ENCODE measurements around the gene KCNG4. TPM values are rescaled to one million over a fixed set of nuclear protein-coding genes. Genes with fewer than 3 reads are reported as not detected.

KCNG4 gene
- polyA plus RNA-seq, 1 donor (not counting 4 experiments of a cell fraction or from before 2014, with no cell fraction given), result not detected

DNA sequence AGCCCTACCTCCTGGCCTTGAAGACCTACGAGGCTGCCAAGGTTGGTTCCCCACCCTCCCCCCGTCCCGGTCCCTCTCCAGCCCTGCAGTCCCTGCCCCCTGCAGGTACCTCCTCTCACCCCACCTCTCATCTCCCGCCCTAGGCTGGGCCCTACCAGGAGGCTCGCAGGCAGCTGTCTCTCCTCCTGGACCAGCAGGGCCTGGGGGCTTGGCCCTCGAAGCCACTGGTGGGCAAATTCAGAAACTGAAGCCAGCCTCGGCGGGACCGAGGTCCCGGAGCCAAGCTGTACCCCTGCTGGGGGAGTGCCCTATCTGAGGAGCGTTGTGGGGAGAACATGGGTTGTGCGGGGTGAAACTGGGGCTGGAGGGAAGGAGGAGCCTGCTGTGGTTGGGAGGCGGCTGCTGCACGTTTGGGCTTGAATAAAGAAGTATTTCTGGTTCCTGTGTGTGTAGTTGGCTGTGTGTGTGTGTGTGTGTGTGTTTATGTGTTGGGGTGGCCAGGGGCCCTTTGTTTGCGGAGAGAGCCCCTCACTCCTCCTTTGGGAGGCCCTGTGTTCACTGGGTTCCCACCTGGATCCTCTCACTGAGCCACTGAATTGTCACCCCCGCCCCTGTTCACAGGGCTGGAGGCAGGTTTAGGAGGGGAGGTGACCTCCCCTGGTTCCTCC is 43.0 kb downstream of the KCNG4 start:
- Histone ChIP-seq H2AFZ (ENCODE audit: control insufficient read depth, low read length) (peak overlapping the region; percentile 88), H3K4me1 (ENCODE audit: control insufficient read depth, extremely low read depth, insufficient read depth, low read length) (peaks cover 34% of the 10 kb centered on the region), H3K4me2 (ENCODE audit: control insufficient read depth, extremely low read depth, insufficient read depth, low read depth, low read length) (peak overlapping the region; percentile 93), H3K4me3 (ENCODE audit: control insufficient read depth in 2 of 3, extremely low read depth in 1 of 3, insufficient read depth in 2 of 3, low read depth in 1 of 3, low read length in 3 of 3) (peak overlapping the region; percentile 16 to 66 (median 65)), H4K20me1 (ENCODE audit: control insufficient read depth, extremely low read depth, insufficient read depth, low read length) (no peaks in the 10 kb centered on the region), H3K79me2 (ENCODE audit: control insufficient read depth, insufficient read depth, low read length) (no peaks in the 10 kb centered on the region), H3K9me1 (ENCODE audit: control insufficient read depth, extremely low read depth, insufficient read depth, low read length) (no peaks in the 10 kb centered on the region), H3K27me3 (ENCODE audit: control insufficient read depth, extremely low read depth, insufficient read depth, low read length) (no peaks in the 10 kb centered on the region), H3K9me3 (ENCODE audit: control insufficient read depth, low read depth, low read length) (no peaks in the 10 kb centered on the region), H3K9ac (ENCODE audit: control insufficient read depth, extremely low read depth, insufficient read depth, low read length) (peak overlapping the region; percentile 65), H3K27ac (ENCODE audit: control insufficient read depth, insufficient read depth, low read length) (peak overlapping the region; percentile 64), H3K36me3 (ENCODE audit: control insufficient read depth in 2 of 2, extremely low read depth in 1 of 2, insufficient read depth in 2 of 2, low read length in 2 of 2) (no peaks in the 10 kb centered on the region)
- no peak for DNase-seq (ENCODE audit: low read depth, low spot score)
- dilution Hi-C loops (cut with MboI; ENCODE audit: extremely low pct_ligation_motif_present, low sequenced_read_pairs), result no loop called here
- FAIRE-seq, result peak; percentile 88
- no peak for TF ChIP-seq EZH2 (IDR thresholded peaks at IDR 0.05; ENCODE audit: low read length)
- TF ChIP-seq, protein P1, sequence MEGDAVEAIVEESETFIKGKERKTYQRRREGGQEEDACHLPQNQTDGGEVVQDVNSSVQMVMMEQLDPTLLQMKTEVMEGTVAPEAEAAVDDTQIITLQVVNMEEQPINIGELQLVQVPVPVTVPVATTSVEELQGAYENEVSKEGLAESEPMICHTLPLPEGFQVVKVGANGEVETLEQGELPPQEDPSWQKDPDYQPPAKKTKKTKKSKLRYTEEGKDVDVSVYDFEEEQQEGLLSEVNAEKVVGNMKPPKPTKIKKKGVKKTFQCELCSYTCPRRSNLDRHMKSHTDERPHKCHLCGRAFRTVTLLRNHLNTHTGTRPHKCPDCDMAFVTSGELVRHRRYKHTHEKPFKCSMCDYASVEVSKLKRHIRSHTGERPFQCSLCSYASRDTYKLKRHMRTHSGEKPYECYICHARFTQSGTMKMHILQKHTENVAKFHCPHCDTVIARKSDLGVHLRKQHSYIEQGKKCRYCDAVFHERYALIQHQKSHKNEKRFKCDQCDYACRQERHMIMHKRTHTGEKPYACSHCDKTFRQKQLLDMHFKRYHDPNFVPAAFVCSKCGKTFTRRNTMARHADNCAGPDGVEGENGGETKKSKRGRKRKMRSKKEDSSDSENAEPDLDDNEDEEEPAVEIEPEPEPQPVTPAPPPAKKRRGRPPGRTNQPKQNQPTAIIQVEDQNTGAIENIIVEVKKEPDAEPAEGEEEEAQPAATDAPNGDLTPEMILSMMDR (optimal IDR thresholded peaks at IDR 0.05 in 1 of 3, IDR thresholded peaks at IDR 0.05 in 1 of 3, conservative IDR thresholded peaks at IDR 0.05 in 1 of 3; ENCODE audit: extremely low read depth in 1 of 3, insufficient read depth in 2 of 3, low read length in 3 of 3), result no peak

GRCh38 chr16:84196101-84196500 is 43.7 kb downstream of the KCNG4 start:
- TF ChIP-seq EZH2 (IDR thresholded peaks at IDR 0.05; ENCODE audit: low read length), result no peak
- TF ChIP-seq, protein P1 (optimal IDR thresholded peaks at IDR 0.05 in 1 of 3, IDR thresholded peaks at IDR 0.05 in 1 of 3, conservative IDR thresholded peaks at IDR 0.05 in 1 of 3; ENCODE audit: extremely low read depth in 1 of 3, insufficient read depth in 2 of 3, low read length in 3 of 3), result no peak
- Histone ChIP-seq H3K4me1 (ENCODE audit: control insufficient read depth, extremely low read depth, insufficient read depth, low read length) (peaks cover 34% of the 10 kb centered on the region), H3K9me3 (ENCODE audit: control insufficient read depth, low read depth, low read length) (no peaks in the 10 kb centered on the region), H4K20me1 (ENCODE audit: control insufficient read depth, extremely low read depth, insufficient read depth, low read length) (no peaks in the 10 kb centered on the region), H3K27ac (ENCODE audit: control insufficient read depth, insufficient read depth, low read length) (no peak overlapping the region), H2AFZ (ENCODE audit: control insufficient read depth, low read length) (peak overlapping the region; percentile 88), H3K27me3 (ENCODE audit: control insufficient read depth, extremely low read depth, insufficient read depth, low read length) (no peaks in the 10 kb centered on the region), H3K79me2 (ENCODE audit: control insufficient read depth, insufficient read depth, low read length) (no peaks in the 10 kb centered on the region), H3K4me2 (ENCODE audit: control insufficient read depth, extremely low read depth, insufficient read depth, low read depth, low read length) (peak overlapping the region; percentile 93), H3K4me3 (ENCODE audit: control insufficient read depth in 2 of 3, extremely low read depth in 1 of 3, insufficient read depth in 2 of 3, low read depth in 1 of 3, low read length in 3 of 3) (peak overlapping the region in 2 of 3 experiments; percentile 65 to 66), H3K9me1 (ENCODE audit: control insufficient read depth, extremely low read depth, insufficient read depth, low read length) (no peaks in the 10 kb centered on the region), H3K36me3 (ENCODE audit: control insufficient read depth in 2 of 2, extremely low read depth in 1 of 2, insufficient read depth in 2 of 2, low read length in 2 of 2) (no peaks in the 10 kb centered on the region), H3K9ac (ENCODE audit: control insufficient read depth, extremely low read depth, insufficient read depth, low read length) (peak overlapping the region; percentile 65)
- dilution Hi-C loops (cut with MboI; ENCODE audit: extremely low pct_ligation_motif_present, low sequenced_read_pairs), result no loop called here
- FAIRE-seq (no peak), DNase-seq (ENCODE audit: low read depth, low spot score) (no peak)

Data from keratinocyte (primary cell).